K562 (cell line): ENCODE results near the gene RNF11. TPM values are rescaled to one million over a fixed set of nuclear protein-coding genes. Genes with fewer than 3 reads are reported as not detected.

Experiments used
- DPF2 ChIP-seq: fragments of 450-650 bp; IDR thresholded peaks from 2 replicates; pipeline ENCODE4 v1.6.1; 2016
- ELF1 ChIP-seq: fragments of 200-800 bp; sonication (Bioruptor generic); IDR thresholded peaks from 2 replicates; pipeline ENCODE4 v1.6.1; 2016; ENCODE audit warnings: missing genetic modification characterization, missing compliant biosample characterization
- EP300 ChIP-seq: IDR thresholded peaks from 2 replicates; pipeline ENCODE4 v1.6.1; 2012; ENCODE audit warnings: low read length, improper control_type of control experiment
- EP400 ChIP-seq: fragments of 450-650 bp; IDR thresholded peaks from 2 replicates; pipeline ENCODE4 v1.6.1; 2017; ENCODE audit warnings: antibody characterized with exemption, mild to moderate bottlenecking, moderate library complexity
- JUND ChIP-seq, 2 experiments: IDR thresholded peaks; 2 replicates in 1 of 2; 3 replicates in 1 of 2; pipeline ENCODE4 v1.6.1; 2011; ENCODE audit warnings: borderline replicate concordance in 2 of 2, low read depth in 2 of 2, low read length in 2 of 2, improper control_type of control experiment in 1 of 2, missing biosample characterization in 1 of 2, missing genetic modification characterization in 1 of 2, missing genetic modification reagents in 1 of 2
- KLF1 ChIP-seq: fragments of 450-650 bp; IDR thresholded peaks from 2 replicates; pipeline ENCODE4 v1.6.1; 2016; ENCODE audit warnings: missing genetic modification characterization, missing compliant biosample characterization
- MBD2 ChIP-seq: sonication (generic); IDR thresholded peaks from 2 replicates; pipeline ENCODE4 v1.6.1; 2016; ENCODE audit warnings: low read depth, borderline replicate concordance
- NCOA4 ChIP-seq: fragments of 450-650 bp; IDR thresholded peaks from 2 replicates; pipeline ENCODE4 v1.6.1; 2018; ENCODE audit warnings: mild to moderate bottlenecking; ENCODE audit not compliant: partially characterized antibody
- NCOA6 ChIP-seq: fragments of 450-650 bp; IDR thresholded peaks from 2 replicates; pipeline ENCODE4 v1.6.1; 2017; ENCODE audit warnings: mild to moderate bottlenecking
- PHB ChIP-seq: fragments of 250-450 bp; sonication (Bioruptor Pico); IDR thresholded peaks from 2 replicates; pipeline ENCODE4 v1.5.0; 2021
- SMARCB1 ChIP-seq: IDR thresholded peaks from 2 replicates; pipeline ENCODE4 v1.6.1; 2011; ENCODE audit warnings: improper control_type of control experiment, low read depth; ENCODE audit not compliant: insufficient read length
- SMARCC2 ChIP-seq: fragments of 450-650 bp; IDR thresholded peaks from 2 replicates; pipeline ENCODE4 v1.6.1; 2017; ENCODE audit warnings: antibody characterized with exemption, moderate library complexity, mild to moderate bottlenecking, low read depth
- ZEB2 ChIP-seq: fragments of 450-650 bp; IDR thresholded peaks from 2 replicates; pipeline ENCODE4 v1.6.1; 2016
- ZNF311 ChIP-seq: fragments of 250-450 bp; sonication (Bioruptor Pico); IDR thresholded peaks from 2 replicates; pipeline ENCODE4 v1.4.0; 2020; ENCODE audit warnings: mild to moderate bottlenecking, moderate library complexity
- polyA plus RNA-seq, 8 experiments: library from polyadenylated mRNA; depleted of rRNA in 4 of 8; stranded (reverse) in 5 of 8; unstranded in 3 of 8; fragments of >200 nt; fragmentation: Nextera tagmentation in 2 of 8; fragmentation: Illumina TruSeq in 1 of 8; extraction: Ambion mirVana in 2 of 8; extraction: Trizol in 1 of 8; gene quantifications; 2 replicates each; pipeline versions ENCODE4 v1.2.1 to v1.2.3, GENCODE V29; 2011 to 2014; ENCODE audit warnings: inconsistent platforms in 1 of 8, missing spikeins in 1 of 8
- total RNA-seq, 7 experiments: library from RNA; depleted of rRNA in 6 of 7; stranded (reverse); fragments of >200 nt in 6 of 7; fragmentation: Illumina TruSeq in 2 of 7; extraction: Trizol in 2 of 7; gene quantifications; 2 replicates each; pipeline versions ENCODE4 v1.2.1 to v1.2.3, GENCODE V29; 2011 to 2021; ENCODE audit warnings: low replicate concordance in 1 of 7
- TF ChIP-seq, protein P1 (sequence below): fragments of 200-800 bp; sonication (Bioruptor generic); IDR thresholded peaks from 2 replicates; pipeline ENCODE4 v1.6.1; 2016; ENCODE audit warnings: missing genetic modification characterization, missing compliant biosample characterization
- TF ChIP-seq, protein P2 (sequence below), 3 experiments: fragments of 200-800 bp in 1 of 3; fragments of 250-450 bp in 1 of 3; fragments of 450-650 bp in 1 of 3; sonication (Bioruptor Pico) in 1 of 3; sonication (Bioruptor generic) in 1 of 3; formaldehyde crosslinking in 1 of 3; IDR thresholded peaks; 2 replicates each; pipeline versions ENCODE4 v1.6.1 to v1.8.0; 2016 to 2022; ENCODE audit warnings: mild to moderate bottlenecking in 2 of 3, missing genetic modification characterization in 2 of 3, missing compliant biosample characterization in 1 of 3, moderate library complexity in 1 of 3
- TF ChIP-seq, protein P3 (sequence below): fragments of 200-800 bp; sonication (Bioruptor generic); IDR thresholded peaks from 2 replicates; pipeline ENCODE4 v1.6.1; 2017; ENCODE audit warnings: missing genetic modification characterization, missing compliant biosample characterization

Gene RNF11
- total and polyA plus RNA-seq, 9 of the 15 experiments (the other 6 are each of a cell fraction or from before 2014, with no cell fraction given): 5.7 to 34.3 (median 23.1) TPM

DNA sequence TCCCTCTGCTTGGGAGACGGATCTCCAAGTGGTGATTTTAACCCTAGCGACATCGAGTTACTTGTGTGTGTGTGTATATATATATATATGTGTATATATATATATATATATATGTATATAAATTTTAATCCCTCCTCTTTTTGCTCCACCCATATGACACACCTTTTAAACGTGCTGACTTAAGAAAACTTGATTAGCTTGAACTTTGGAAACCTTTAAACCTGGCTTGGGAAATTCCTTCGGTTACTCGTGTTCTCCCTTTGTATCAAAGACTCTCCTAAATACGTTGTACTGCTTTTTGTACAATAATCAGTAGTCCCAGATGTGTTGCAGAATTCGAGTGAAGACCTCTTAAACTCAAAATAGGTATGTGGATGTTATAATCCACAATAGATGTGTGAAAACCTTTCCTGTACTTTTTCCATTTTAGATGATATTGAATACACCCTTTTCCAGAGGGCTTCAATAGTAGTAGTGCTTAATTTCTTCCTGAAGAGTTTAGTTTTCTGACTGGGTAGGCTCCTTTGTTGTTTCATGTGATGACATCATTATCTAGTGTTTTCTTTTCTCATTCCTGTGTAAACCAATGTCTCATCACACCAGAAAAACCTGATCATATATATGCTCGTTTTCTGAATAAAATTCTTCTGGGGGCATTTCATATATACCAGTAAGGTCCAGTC lies 1.4 kb downstream of the RNF11 start (continued):
- TF ChIP-seq, protein P1, sequence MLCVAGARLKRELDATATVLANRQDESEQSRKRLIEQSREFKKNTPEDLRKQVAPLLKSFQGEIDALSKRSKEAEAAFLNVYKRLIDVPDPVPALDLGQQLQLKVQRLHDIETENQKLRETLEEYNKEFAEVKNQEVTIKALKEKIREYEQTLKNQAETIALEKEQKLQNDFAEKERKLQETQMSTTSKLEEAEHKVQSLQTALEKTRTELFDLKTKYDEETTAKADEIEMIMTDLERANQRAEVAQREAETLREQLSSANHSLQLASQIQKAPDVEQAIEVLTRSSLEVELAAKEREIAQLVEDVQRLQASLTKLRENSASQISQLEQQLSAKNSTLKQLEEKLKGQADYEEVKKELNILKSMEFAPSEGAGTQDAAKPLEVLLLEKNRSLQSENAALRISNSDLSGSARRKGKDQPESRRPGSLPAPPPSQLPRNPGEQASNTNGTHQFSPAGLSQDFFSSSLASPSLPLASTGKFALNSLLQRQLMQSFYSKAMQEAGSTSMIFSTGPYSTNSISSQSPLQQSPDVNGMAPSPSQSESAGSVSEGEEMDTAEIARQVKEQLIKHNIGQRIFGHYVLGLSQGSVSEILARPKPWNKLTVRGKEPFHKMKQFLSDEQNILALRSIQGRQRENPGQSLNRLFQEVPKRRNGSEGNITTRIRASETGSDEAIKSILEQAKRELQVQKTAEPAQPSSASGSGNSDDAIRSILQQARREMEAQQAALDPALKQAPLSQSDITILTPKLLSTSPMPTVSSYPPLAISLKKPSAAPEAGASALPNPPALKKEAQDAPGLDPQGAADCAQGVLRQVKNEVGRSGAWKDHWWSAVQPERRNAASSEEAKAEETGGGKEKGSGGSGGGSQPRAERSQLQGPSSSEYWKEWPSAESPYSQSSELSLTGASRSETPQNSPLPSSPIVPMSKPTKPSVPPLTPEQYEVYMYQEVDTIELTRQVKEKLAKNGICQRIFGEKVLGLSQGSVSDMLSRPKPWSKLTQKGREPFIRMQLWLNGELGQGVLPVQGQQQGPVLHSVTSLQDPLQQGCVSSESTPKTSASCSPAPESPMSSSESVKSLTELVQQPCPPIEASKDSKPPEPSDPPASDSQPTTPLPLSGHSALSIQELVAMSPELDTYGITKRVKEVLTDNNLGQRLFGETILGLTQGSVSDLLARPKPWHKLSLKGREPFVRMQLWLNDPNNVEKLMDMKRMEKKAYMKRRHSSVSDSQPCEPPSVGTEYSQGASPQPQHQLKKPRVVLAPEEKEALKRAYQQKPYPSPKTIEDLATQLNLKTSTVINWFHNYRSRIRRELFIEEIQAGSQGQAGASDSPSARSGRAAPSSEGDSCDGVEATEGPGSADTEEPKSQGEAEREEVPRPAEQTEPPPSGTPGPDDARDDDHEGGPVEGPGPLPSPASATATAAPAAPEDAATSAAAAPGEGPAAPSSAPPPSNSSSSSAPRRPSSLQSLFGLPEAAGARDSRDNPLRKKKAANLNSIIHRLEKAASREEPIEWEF (CRISPR knock-in tag): no peak
- TF ChIP-seq EP300: peak; percentile 21; the same call in 1 of the 2 replicates
- TF ChIP-seq KLF1 (tag): no peak
- no peak for TF ChIP-seq ZEB2
- 0 out of 2 replicates have a peak, but pooled peaks have one; percentile 13 for TF ChIP-seq EP400
- peak; percentile 60; the same call in 1 of the 2 replicates for TF ChIP-seq JUND (IDR thresholded peaks at IDR 0.05; ENCODE audit: borderline replicate concordance, low read depth, low read length)
- TF ChIP-seq JUND (tag; IDR thresholded peaks at IDR 0.05; ENCODE audit: borderline replicate concordance, low read depth, low read length): peak; percentile 80; the same call in 2 of the 3 replicates
- TF ChIP-seq DPF2: 0 out of 2 replicates have a peak, but pooled peaks have one; percentile 8
- peak; percentile 33 for TF ChIP-seq ELF1 (tag)
- TF ChIP-seq, protein P2, sequence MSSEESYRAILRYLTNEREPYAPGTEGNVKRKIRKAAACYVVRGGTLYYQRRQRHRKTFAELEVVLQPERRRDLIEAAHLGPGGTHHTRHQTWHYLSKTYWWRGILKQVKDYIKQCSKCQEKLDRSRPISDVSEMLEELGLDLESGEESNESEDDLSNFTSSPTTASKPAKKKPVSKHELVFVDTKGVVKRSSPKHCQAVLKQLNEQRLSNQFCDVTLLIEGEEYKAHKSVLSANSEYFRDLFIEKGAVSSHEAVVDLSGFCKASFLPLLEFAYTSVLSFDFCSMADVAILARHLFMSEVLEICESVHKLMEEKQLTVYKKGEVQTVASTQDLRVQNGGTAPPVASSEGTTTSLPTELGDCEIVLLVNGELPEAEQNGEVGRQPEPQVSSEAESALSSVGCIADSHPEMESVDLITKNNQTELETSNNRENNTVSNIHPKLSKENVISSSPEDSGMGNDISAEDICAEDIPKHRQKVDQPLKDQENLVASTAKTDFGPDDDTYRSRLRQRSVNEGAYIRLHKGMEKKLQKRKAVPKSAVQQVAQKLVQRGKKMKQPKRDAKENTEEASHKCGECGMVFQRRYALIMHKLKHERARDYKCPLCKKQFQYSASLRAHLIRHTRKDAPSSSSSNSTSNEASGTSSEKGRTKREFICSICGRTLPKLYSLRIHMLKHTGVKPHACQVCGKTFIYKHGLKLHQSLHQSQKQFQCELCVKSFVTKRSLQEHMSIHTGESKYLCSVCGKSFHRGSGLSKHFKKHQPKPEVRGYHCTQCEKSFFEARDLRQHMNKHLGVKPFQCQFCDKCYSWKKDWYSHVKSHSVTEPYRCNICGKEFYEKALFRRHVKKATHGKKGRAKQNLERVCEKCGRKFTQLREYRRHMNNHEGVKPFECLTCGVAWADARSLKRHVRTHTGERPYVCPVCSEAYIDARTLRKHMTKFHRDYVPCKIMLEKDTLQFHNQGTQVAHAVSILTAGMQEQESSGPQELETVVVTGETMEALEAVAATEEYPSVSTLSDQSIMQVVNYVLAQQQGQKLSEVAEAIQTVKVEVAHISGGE (CRISPR knock-in tag; IDR thresholded peaks at IDR 0.05): no peak
- no peak for TF ChIP-seq SMARCB1
- no peak for TF ChIP-seq PHB
- TF ChIP-seq SMARCC2: peak; percentile 18; the same call in 1 of the 2 replicates
- no peak for TF ChIP-seq ZNF311 (CRISPR knock-in tag)
- peak; percentile 29 for TF ChIP-seq NCOA4
- no peak for TF ChIP-seq NCOA6
- TF ChIP-seq, protein P3, sequence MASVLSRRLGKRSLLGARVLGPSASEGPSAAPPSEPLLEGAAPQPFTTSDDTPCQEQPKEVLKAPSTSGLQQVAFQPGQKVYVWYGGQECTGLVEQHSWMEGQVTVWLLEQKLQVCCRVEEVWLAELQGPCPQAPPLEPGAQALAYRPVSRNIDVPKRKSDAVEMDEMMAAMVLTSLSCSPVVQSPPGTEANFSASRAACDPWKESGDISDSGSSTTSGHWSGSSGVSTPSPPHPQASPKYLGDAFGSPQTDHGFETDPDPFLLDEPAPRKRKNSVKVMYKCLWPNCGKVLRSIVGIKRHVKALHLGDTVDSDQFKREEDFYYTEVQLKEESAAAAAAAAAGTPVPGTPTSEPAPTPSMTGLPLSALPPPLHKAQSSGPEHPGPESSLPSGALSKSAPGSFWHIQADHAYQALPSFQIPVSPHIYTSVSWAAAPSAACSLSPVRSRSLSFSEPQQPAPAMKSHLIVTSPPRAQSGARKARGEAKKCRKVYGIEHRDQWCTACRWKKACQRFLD (CRISPR knock-in tag): no peak
- TF ChIP-seq MBD2: no peak
